ENCODE measurements around the gene PGD. TPM values are rescaled to one million over a fixed set of nuclear protein-coding genes. Genes with fewer than 3 reads are reported as not detected.

PGD gene
- total RNA-seq, 1 donor from 2014 or later = 213 TPM

DNA sequence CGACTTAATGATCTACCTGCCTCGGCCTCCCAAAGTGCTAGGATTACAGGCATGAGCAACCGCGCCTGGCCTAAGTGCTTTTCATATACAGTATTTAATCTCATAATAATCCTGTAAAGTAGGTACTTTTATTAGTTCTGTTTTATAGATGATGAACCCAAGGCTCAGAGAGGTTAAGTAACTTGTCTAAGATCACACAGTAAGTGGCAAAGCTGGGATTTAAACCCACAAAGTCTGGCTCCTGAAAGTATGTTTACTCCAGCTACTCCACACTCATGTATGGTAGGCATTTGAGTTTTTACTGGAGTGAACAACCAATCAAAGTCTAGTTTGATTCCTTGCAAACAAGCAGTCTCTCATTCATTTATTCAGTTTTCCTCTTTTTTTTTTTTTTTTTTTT lies 71.2 kb downstream of the PGD start:
- no peaks in the 10 kb centered on the region for H3K27me3 ChIP-seq (ENCODE audit: low read depth)
- TF ChIP-seq, protein P1, sequence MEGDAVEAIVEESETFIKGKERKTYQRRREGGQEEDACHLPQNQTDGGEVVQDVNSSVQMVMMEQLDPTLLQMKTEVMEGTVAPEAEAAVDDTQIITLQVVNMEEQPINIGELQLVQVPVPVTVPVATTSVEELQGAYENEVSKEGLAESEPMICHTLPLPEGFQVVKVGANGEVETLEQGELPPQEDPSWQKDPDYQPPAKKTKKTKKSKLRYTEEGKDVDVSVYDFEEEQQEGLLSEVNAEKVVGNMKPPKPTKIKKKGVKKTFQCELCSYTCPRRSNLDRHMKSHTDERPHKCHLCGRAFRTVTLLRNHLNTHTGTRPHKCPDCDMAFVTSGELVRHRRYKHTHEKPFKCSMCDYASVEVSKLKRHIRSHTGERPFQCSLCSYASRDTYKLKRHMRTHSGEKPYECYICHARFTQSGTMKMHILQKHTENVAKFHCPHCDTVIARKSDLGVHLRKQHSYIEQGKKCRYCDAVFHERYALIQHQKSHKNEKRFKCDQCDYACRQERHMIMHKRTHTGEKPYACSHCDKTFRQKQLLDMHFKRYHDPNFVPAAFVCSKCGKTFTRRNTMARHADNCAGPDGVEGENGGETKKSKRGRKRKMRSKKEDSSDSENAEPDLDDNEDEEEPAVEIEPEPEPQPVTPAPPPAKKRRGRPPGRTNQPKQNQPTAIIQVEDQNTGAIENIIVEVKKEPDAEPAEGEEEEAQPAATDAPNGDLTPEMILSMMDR (IDR thresholded peaks at IDR 0.05) = no peak
- ATAC-seq (no peak), DNase-seq (no peak)
- peaks cover 27% of the 10 kb centered on the region for H3K4me1 ChIP-seq
- H3K9me3 ChIP-seq = no peaks in the 10 kb centered on the region
- no peak overlapping the region for H3K27ac ChIP-seq
- peaks cover 43% of the 10 kb centered on the region for H3K36me3 ChIP-seq
- no peak overlapping the region for H3K4me3 ChIP-seq
- intact Hi-C loops (cut with DNase I) = no loop called here

Other genes with a start within 250 kb of the PGD start
- 38.0 TPM for gene KIF1B, start 188.5 kb upstream of the PGD start, total RNA-seq
- 13.4 TPM for gene CENPS, start 31.4 kb downstream of the PGD start, total RNA-seq
- not detected for gene CORT, start 51.0 kb downstream of the PGD start, total RNA-seq
- gene DFFA, start 73.5 kb downstream of the PGD start, total RNA-seq = 37.0 TPM
- 27.9 TPM for gene PEX14, start 75.9 kb downstream of the PGD start, total RNA-seq